OCI-LY7 (cell line): Measurements from ENCODE around the gene CNOT4.

Experiments used
- EZH2phosphoT487 ChIP-seq: fragments of 200-600 bp; sonication (generic); IDR thresholded peaks from 2 replicates; pipeline ENCODE4 v1.6.1; 2018; ENCODE audit warnings: low read depth, borderline replicate concordance, mild to moderate bottlenecking, mixed run types, antibody characterized with exemption, low read length, moderate library complexity, mixed read lengths
- TF ChIP-seq, protein P1 (sequence below): fragments of 200-600 bp; sonication (generic); conservative IDR thresholded peaks from 2 replicates; pipeline ENCODE4 v1.5.1; 2014; ENCODE audit warnings: mild to moderate bottlenecking, antibody characterized with exemption, low read length, moderate library complexity, mixed read lengths

DNA sequence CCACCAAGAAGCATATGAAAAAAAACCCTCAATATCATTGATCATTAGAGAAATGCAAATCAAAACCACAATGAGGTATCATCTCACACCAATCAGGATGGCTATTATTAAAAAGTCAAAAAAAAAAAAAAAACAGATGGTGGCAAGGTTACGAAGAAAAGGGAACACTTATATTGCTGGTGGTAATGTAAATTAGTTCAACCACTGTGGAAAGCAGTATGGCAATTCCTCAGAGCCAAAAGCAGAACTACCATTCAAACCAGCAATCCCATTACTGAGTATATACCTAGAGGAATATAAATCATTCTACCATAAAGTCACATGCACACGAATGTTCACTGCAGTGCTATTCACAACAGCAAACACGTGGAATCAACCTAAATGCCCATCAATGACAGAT is 46.0 kb downstream of the CNOT4 start:
- TF ChIP-seq, protein P1, sequence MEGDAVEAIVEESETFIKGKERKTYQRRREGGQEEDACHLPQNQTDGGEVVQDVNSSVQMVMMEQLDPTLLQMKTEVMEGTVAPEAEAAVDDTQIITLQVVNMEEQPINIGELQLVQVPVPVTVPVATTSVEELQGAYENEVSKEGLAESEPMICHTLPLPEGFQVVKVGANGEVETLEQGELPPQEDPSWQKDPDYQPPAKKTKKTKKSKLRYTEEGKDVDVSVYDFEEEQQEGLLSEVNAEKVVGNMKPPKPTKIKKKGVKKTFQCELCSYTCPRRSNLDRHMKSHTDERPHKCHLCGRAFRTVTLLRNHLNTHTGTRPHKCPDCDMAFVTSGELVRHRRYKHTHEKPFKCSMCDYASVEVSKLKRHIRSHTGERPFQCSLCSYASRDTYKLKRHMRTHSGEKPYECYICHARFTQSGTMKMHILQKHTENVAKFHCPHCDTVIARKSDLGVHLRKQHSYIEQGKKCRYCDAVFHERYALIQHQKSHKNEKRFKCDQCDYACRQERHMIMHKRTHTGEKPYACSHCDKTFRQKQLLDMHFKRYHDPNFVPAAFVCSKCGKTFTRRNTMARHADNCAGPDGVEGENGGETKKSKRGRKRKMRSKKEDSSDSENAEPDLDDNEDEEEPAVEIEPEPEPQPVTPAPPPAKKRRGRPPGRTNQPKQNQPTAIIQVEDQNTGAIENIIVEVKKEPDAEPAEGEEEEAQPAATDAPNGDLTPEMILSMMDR, result no peak
- no peak for TF ChIP-seq EZH2phosphoT487
